A549 (cell line): Measurements from ENCODE around the gene MIP. TPM values are rescaled to one million over a fixed set of nuclear protein-coding genes. Genes with fewer than 3 reads are reported as not detected.
"Not testable (repeated sequence)": the region's sequence is repeated elsewhere in the genome, so short reads cannot be mapped to it uniquely, and the experiment has no call there.

Experiments used
- ATAC-seq, 2 experiments: fragments of 200-7000 bp in 1 of 2; fragments of >200 bp in 1 of 2; cut with Nextera tagmentation in 1 of 2; cut with Tn5 transposase in 1 of 2; 3 replicates each; pipeline versions ENCODE4 v1.8.0 to v1.9.1; 2018 to 2020; ENCODE audit warnings: mild to moderate bottlenecking in 1 of 2, moderate library complexity in 1 of 2
- CTCF ChIA-PET: fragments of 300-600 bp; sonication (Branson Sonifier 250); formaldehyde crosslinking; extraction: SDS; loops from one replicate; lab custom pipeline; 2021; ENCODE audit warnings: antibody characterized with exemption, inconsistent platforms; lab: Yijun Ruan, JAX
- POLR2A ChIA-PET: fragments of 350-600 bp; formaldehyde crosslinking; extraction: SDS; loops from one replicate; lab custom pipeline; 2021; ENCODE audit warnings: antibody characterized with exemption, inconsistent platforms; lab: Yijun Ruan, JAX
- DNase-seq, 2 experiments: peaks; one replicate each; pipeline versions ENCODE4 v3.0.0 to v3.0.0-alpha.2; 2011 to 2016; ENCODE audit warnings: low read depth in 1 of 2, low spot score in 1 of 2
- FAIRE-seq: peaks from 2 replicates; lab custom pipeline; 2011; peaks lifted over from hg19 to GRCh38; lab: Jason Lieb, UNC
- H3K27ac ChIP-seq, 2 experiments: fragments of >200 bp; sonication (Bioruptor Twin); formaldehyde crosslinking; 3 replicates each; pipeline ENCODE4 v1.5.1; 2016 to 2017
- H3K4me1 ChIP-seq: fragments of >200 bp; sonication (Bioruptor Twin); formaldehyde crosslinking; 3 replicates; pipeline ENCODE4 v1.6.1; 2016
- H3K4me2 ChIP-seq: fragments of >200 bp; sonication (Bioruptor Twin); formaldehyde crosslinking; 3 replicates; pipeline ENCODE4 v1.6.1; 2016
- H3K4me3 ChIP-seq: fragments of >200 bp; sonication (Bioruptor Twin); formaldehyde crosslinking; 3 replicates; pipeline ENCODE4 v1.5.1; 2016
- H3K9me3 ChIP-seq: fragments of >200 bp; sonication (Bioruptor Twin); formaldehyde crosslinking; 3 replicates; pipeline ENCODE4 v1.6.1; 2016
- BHLHE40 ChIP-seq: IDR thresholded peaks from 2 replicates; pipeline ENCODE4 v1.6.1; 2012; ENCODE audit warnings: low read depth, low read length, inconsistent platforms
- EHF ChIP-seq: fragments of 250-450 bp; sonication (Bioruptor Pico); IDR thresholded peaks from 2 replicates; pipeline ENCODE4 v1.5.0; 2020; ENCODE audit warnings: mild to moderate bottlenecking
- FOXS1 ChIP-seq: fragments of 250-450 bp; sonication (Bioruptor Pico); IDR thresholded peaks from 2 replicates; pipeline ENCODE4 v1.5.0; 2020; ENCODE audit warnings: mild to moderate bottlenecking, moderate library complexity
- HOXB13 ChIP-seq: fragments of 250-450 bp; sonication (Bioruptor Pico); IDR thresholded peaks from 2 replicates; pipeline ENCODE4 v1.5.0; 2020; ENCODE audit warnings: low read depth, mild to moderate bottlenecking, moderate library complexity
- HOXB5 ChIP-seq: fragments of 250-450 bp; sonication (Bioruptor Pico); IDR thresholded peaks from 2 replicates; pipeline ENCODE4 v1.5.0; 2020; ENCODE audit warnings: mild to moderate bottlenecking, moderate library complexity
- JUN ChIP-seq, 2 experiments: fragments of >200 bp; sonication (Bioruptor Twin); formaldehyde crosslinking; IDR thresholded peaks; 2 replicates in 1 of 2; 3 replicates in 1 of 2; pipeline ENCODE4 v1.6.1; 2016 to 2017
- KDM5A ChIP-seq: fragments of 200-600 bp; sonication (generic); IDR thresholded peaks from 2 replicates; pipeline ENCODE4 v1.6.1; 2016; ENCODE audit warnings: antibody characterized with exemption, mild to moderate bottlenecking
- MAFK ChIP-seq: fragments of 450-650 bp; IDR thresholded peaks from 2 replicates; pipeline ENCODE4 v1.6.1; 2014; ENCODE audit not compliant: partially characterized antibody
- MAX ChIP-seq: IDR thresholded peaks from 2 replicates; pipeline ENCODE4 v1.6.1; 2012
- MYC ChIP-seq: IDR thresholded peaks from 2 replicates; pipeline ENCODE4 v1.6.1; 2012; ENCODE audit warnings: mild to moderate bottlenecking, inconsistent platforms, low read length, improper control_type of control experiment, borderline replicate concordance
- POLR2A ChIP-seq: IDR thresholded peaks from 2 replicates; pipeline ENCODE4 v1.6.1; 2012; ENCODE audit warnings: mild to moderate bottlenecking, low read length
- RAD21 ChIP-seq, 2 experiments: fragments of >200 bp in 1 of 2; sonication (Bioruptor Twin) in 1 of 2; formaldehyde crosslinking in 1 of 2; IDR thresholded peaks in 1 of 2; conservative IDR thresholded peaks in 1 of 2; 2 replicates in 1 of 2; 3 replicates in 1 of 2; pipeline ENCODE4 v1.6.1; 2012 to 2018; ENCODE audit warnings: inconsistent platforms in 1 of 2
- RNF2 ChIP-seq: fragments of 200-600 bp; sonication (generic); IDR thresholded peaks from 2 replicates; pipeline ENCODE4 v1.6.1; 2016; ENCODE audit warnings: low read depth, mild to moderate bottlenecking, antibody characterized with exemption, moderate library complexity, borderline replicate concordance
- TFCP2L1 ChIP-seq: fragments of 250-450 bp; sonication (Bioruptor Pico); IDR thresholded peaks from 2 replicates; pipeline ENCODE4 v1.5.0; 2021; ENCODE audit warnings: mild to moderate bottlenecking
- TP53 ChIP-seq: fragments of 250-450 bp; sonication (Bioruptor Pico); IDR thresholded peaks from 2 replicates; pipeline ENCODE4 v1.5.0; 2021; ENCODE audit warnings: mild to moderate bottlenecking, moderate library complexity
- ZC3H11A ChIP-seq: fragments of 450-650 bp; IDR thresholded peaks from 2 replicates; pipeline ENCODE4 v1.6.1; 2014; ENCODE audit warnings: antibody characterized with exemption, mild to moderate bottlenecking
- WGBS: methylation state at CpG from one replicate; pipeline ENCODE4 v1.1.6; 2017; ENCODE audit errors: missing lambda C conversion rate; 5-methylcytosine and 5-hydroxymethylcytosine counted together
- polyA plus RNA-seq, 4 experiments: library from polyadenylated mRNA; depleted of rRNA in 3 of 4; stranded (reverse); fragments of >200 nt; fragmentation: RNase III in 1 of 4; extraction: RNeasy Plus Mini Kit Qiagen cat#74134 plus additional on column Dnase treatment in 1 of 4; gene quantifications; 2 replicates in 3 of 4; 3 replicates in 1 of 4; pipeline ENCODE4 v1.2.3, GENCODE V29; 2011 to 2017
- TF ChIP-seq, protein P1 (sequence below): fragments of >200 bp; sonication (Bioruptor Twin); formaldehyde crosslinking; IDR thresholded peaks from 3 replicates; pipeline ENCODE4 v1.6.1; 2016
- TF ChIP-seq, protein P2 (sequence below): fragments of 450-650 bp; IDR thresholded peaks from 2 replicates; pipeline ENCODE4 v1.6.1; 2014; ENCODE audit warnings: antibody characterized with exemption
- TF ChIP-seq, protein P3 (sequence below): IDR thresholded peaks from 2 replicates; pipeline ENCODE4 v1.6.1; 2012; ENCODE audit warnings: low read depth, borderline replicate concordance

The MIP gene
- polyA plus RNA-seq, 2 of the 4 experiments (the other 2 are of a cell fraction), result not detected

GRCh38 chr12:56448860-56449621 lies 5.4 kb downstream of the MIP start, which contains the start of gene TIMELESS:
TSS of gene TIMELESS (minus strand) at chr12:56449426. CDS start at chr12:56434170, 15,256 bp downstream.
- peak within 1 kb of the TSS; percentile 78 for H3K4me2 ChIP-seq
- FAIRE-seq, result peak; percentile 63
- peak; percentile 93 to 99 for DNase-seq

DNA sequence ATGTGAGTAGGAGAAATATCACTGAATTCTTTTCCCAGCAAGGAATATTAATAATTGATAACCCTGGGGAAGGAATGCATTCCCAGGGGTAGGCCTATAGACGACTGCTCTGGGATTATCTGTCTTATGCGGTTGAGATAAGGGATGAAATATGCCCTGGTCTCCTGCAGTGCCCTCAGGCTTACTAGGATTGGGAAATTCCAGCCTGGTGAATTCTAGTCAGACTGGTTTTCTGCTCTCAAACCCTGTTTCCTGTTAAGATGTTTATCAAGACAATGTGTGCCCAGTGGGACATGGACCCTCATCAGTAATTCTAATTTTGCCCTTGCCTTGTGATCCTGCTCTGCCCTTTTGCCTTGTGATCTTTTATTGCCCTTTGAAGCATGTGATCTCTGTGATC lies 11.2 kb downstream of the MIP start:
- FAIRE-seq, H3K27ac ChIP-seq, H3K4me3 ChIP-seq, H3K4me2 ChIP-seq, ATAC-seq, H3K9me3 ChIP-seq, H3K4me1 ChIP-seq, POLR2A ChIA-PET, DNase-seq: not testable (repeated sequence)
- 84% methylated on average over 2 of the region's 2 CpGs for WGBS
- CTCF ChIA-PET, result interaction anchor here (3.3 kb wide), 1 partner anchor 21 kb away, joined by 14 read pairs; no protein-coding TSS in a partner anchor

More at GRCh38 chr12:56448860-56449621, 5.4 kb downstream of the MIP start, which contains the start of gene TIMELESS:
- TF ChIP-seq, protein P1, sequence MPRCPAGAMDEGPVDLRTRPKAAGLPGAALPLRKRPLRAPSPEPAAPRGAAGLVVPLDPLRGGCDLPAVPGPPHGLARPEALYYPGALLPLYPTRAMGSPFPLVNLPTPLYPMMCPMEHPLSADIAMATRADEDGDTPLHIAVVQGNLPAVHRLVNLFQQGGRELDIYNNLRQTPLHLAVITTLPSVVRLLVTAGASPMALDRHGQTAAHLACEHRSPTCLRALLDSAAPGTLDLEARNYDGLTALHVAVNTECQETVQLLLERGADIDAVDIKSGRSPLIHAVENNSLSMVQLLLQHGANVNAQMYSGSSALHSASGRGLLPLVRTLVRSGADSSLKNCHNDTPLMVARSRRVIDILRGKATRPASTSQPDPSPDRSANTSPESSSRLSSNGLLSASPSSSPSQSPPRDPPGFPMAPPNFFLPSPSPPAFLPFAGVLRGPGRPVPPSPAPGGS, result peak; percentile 81
- TF ChIP-seq, protein P2, sequence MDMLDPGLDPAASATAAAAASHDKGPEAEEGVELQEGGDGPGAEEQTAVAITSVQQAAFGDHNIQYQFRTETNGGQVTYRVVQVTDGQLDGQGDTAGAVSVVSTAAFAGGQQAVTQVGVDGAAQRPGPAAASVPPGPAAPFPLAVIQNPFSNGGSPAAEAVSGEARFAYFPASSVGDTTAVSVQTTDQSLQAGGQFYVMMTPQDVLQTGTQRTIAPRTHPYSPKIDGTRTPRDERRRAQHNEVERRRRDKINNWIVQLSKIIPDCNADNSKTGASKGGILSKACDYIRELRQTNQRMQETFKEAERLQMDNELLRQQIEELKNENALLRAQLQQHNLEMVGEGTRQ, result peak; percentile 91
- TF ChIP-seq, protein P3, sequence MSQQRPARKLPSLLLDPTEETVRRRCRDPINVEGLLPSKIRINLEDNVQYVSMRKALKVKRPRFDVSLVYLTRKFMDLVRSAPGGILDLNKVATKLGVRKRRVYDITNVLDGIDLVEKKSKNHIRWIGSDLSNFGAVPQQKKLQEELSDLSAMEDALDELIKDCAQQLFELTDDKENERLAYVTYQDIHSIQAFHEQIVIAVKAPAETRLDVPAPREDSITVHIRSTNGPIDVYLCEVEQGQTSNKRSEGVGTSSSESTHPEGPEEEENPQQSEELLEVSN, result peak; percentile 99
- TF ChIP-seq JUN (IDR thresholded peaks at IDR 0.05), result peak; percentile 90 to 92
- TF ChIP-seq MYC, result no peak; the same call in 1 of the 2 replicates
- TF ChIP-seq TP53 (CRISPR knock-in tag), result peak; percentile 42; the same call in 1 of the 2 replicates
- peak; percentile 10 for TF ChIP-seq MAFK
- TF ChIP-seq KDM5A, result 0 out of 2 replicates have a peak, but pooled peaks have one; percentile 32
- no peak for TF ChIP-seq RNF2
- TF ChIP-seq HOXB5 (CRISPR knock-in tag), result 0 out of 2 replicates have a peak, but pooled peaks have one; percentile 13
- TF ChIP-seq POLR2A, result peak; percentile 87
- TF ChIP-seq HOXB13 (CRISPR knock-in tag), result 0 out of 2 replicates have a peak, but pooled peaks have one; percentile 68
- TF ChIP-seq EHF (CRISPR knock-in tag), result no peak
- no peak for TF ChIP-seq ZC3H11A
- TF ChIP-seq MAX, result peak; percentile 92
- WGBS, result 2% methylated on average over 52 of the region's 58 CpGs
- Histone ChIP-seq H3K9me3 (no peaks in the 10 kb centered on the region), H3K27ac (peak within 1 kb of the TSS; percentile 84 to 92), H3K4me1 (peaks cover 9% of the 10 kb centered on the region), H3K4me3 (peak within 1 kb of the TSS; percentile 59)
- ATAC-seq, result peak; percentile 97 to 98
- ChIA-PET CTCF (interaction anchor here (0.8 to 5.4 kb wide), 7 partner anchors 10 to 260 kb away, joined by 3 to 34 read pairs (median 6); partner anchors contain the start of gene SMARCC2), POLR2A (interaction anchor here (0.5 to 2.2 kb wide), 13 partner anchors 10 to 253 kb away, joined by 3 to 14 read pairs (median 4); partner anchors contain the start of genes CNPY2, PAN2, RNF41 and SPRYD4)

DNA sequence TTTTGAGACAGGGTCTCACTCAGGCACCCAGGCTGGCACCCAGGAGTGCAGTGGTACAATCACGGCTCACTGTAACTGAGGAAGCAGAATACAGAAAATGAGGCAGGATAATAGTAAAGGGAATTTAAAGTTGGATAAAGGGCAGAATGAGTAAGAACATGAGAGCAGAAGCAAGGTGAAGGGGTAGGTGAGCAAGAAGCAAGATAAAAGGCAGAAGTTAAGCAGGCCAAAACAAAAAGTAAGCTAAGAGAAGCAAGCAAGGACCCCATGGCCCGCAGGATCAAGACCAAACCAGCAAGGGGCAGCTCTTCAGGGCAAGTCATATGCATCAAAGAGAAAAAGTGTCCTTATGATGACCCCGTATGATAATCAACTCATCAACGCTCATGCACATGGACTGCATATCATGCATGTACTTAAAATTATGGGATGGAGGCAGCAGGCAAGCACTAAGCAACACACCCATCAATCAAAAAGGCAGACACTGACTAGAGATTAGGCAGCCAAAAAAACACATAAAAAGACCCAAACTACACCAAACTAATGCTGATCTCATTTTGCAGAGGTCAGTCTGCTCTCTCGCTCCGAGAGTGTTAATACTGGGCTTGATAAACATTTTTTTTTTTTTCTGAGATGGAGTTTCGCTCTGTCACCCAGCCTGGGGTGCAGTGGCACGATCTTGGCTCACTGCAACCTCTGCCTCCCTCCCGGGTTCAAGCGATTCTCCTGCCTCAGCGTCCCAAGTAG lies 16.9 kb downstream of the MIP start:
- TF ChIP-seq FOXS1 (CRISPR knock-in tag), result no peak
- no peak for TF ChIP-seq TFCP2L1
- TF ChIP-seq BHLHE40, result no peak
- no peak for TF ChIP-seq RAD21 (conservative IDR thresholded peaks at IDR 0.05 in 1 of 2, IDR thresholded peaks at IDR 0.05 in 1 of 2)
- no peak for DNase-seq
- 91% methylated on average over 11 of the region's 11 CpGs for WGBS
- no peak overlapping the region for H3K27ac ChIP-seq
- H3K9me3 ChIP-seq, result no peaks in the 10 kb centered on the region
- ChIA-PET CTCF (interaction anchor here (2.0 kb wide), 1 partner anchor 11 kb away, joined by 6 read pairs; the partner anchor contains the start of gene TIMELESS), POLR2A (interaction anchor here (0.9 kb wide), 1 partner anchor 12 kb away, joined by 3 read pairs; no protein-coding TSS in a partner anchor)
- no peak for FAIRE-seq
- H3K4me3 ChIP-seq, result no peak overlapping the region
- H3K4me2 ChIP-seq, result no peak overlapping the region
- ATAC-seq, result no peak
- H3K4me1 ChIP-seq, result no peaks in the 10 kb centered on the region
